BJ (cell line): ENCODE measurements around the gene KCNH5. TPM values are rescaled to one million over a fixed set of nuclear protein-coding genes. Genes with fewer than 3 reads are reported as not detected.

Experiments
- CTCF ChIA-PET: fragments of 350-600 bp; formaldehyde crosslinking; extraction: SDS; loops from one replicate; lab custom pipeline; 2021; ENCODE audit warnings: antibody characterized with exemption, inconsistent platforms; lab: Yijun Ruan, JAX
- POLR2A ChIA-PET: fragments of 300-600 bp; sonication (Branson Sonifier 250); formaldehyde crosslinking; extraction: SDS; loops from one replicate; lab custom pipeline; 2021; ENCODE audit warnings: antibody characterized with exemption; lab: Charles Lee
- DNase-seq: peaks from one replicate; pipeline ENCODE4 v3.0.0-alpha.2; 2011; ENCODE audit warnings: low read depth
- H3K27me3 ChIP-seq: 2 replicates; pipeline ENCODE4 v1.6.0; 2011; ENCODE audit warnings: low read length; ENCODE audit not compliant: control insufficient read depth, insufficient read depth
- H3K36me3 ChIP-seq: 2 replicates; pipeline ENCODE4 v1.5.1; 2011; ENCODE audit warnings: low read length; ENCODE audit not compliant: control insufficient read depth, insufficient read depth
- H3K4me3 ChIP-seq: 2 replicates; pipeline ENCODE4 v1.5.1; 2011; ENCODE audit warnings: low read depth, mild to moderate bottlenecking, control low read depth, low read length
- polyA plus RNA-seq: library from polyadenylated mRNA; depleted of rRNA; stranded (reverse); fragments of >200 nt; gene quantifications from 2 replicates; pipeline ENCODE4 v1.2.3, GENCODE V29; 2011
- TF ChIP-seq, protein P1 (sequence below): IDR thresholded peaks from 2 replicates; pipeline ENCODE4 v1.5.1; 2011; ENCODE audit warnings: low read depth, mild to moderate bottlenecking, control low read depth, inconsistent platforms, low read length, moderate library complexity; ENCODE audit not compliant: insufficient read depth

Gene KCNH5
- polyA plus RNA-seq, 1 experiment: 0.05 TPM

DNA sequence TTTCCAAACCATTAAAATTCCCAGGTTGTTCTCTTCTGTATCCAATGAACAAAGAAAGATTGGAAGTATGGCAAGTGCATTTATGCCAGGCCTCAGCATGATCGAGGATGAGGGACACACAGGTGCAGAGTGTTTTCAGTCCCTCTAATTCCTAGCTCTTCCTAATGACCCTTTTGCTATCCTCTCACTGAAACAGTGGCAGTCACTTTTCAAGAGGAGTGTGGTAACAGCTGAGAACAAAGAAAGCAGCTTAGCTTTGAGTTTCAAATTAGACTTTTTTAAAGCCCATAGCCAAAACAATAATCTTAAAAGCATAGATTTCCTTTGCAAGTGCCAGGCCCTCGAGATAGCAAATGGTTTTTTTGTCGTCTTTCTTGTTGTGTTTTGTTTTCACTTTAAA is 110.8 kb downstream of the KCNH5 start:
- DNase-seq: no peak
- ChIA-PET CTCF (no interaction called here), POLR2A (no interaction called here)
- no peaks in the 10 kb centered on the region for H3K36me3 ChIP-seq
- TF ChIP-seq, protein P1, sequence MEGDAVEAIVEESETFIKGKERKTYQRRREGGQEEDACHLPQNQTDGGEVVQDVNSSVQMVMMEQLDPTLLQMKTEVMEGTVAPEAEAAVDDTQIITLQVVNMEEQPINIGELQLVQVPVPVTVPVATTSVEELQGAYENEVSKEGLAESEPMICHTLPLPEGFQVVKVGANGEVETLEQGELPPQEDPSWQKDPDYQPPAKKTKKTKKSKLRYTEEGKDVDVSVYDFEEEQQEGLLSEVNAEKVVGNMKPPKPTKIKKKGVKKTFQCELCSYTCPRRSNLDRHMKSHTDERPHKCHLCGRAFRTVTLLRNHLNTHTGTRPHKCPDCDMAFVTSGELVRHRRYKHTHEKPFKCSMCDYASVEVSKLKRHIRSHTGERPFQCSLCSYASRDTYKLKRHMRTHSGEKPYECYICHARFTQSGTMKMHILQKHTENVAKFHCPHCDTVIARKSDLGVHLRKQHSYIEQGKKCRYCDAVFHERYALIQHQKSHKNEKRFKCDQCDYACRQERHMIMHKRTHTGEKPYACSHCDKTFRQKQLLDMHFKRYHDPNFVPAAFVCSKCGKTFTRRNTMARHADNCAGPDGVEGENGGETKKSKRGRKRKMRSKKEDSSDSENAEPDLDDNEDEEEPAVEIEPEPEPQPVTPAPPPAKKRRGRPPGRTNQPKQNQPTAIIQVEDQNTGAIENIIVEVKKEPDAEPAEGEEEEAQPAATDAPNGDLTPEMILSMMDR: no peak
- no peak overlapping the region for H3K4me3 ChIP-seq
- no peaks in the 10 kb centered on the region for H3K27me3 ChIP-seq

GRCh38 chr14:62921466-62921865 is 123.8 kb downstream of the KCNH5 start:
- DNase-seq: no peak
- ChIA-PET CTCF (interaction anchor here (0.6 to 1.2 kb wide), 3 partner anchors 14 to 714 kb away, joined by 3 read pairs; no protein-coding TSS in a partner anchor), POLR2A (no interaction called here)
- H3K36me3 ChIP-seq: no peaks in the 10 kb centered on the region
- H3K27me3 ChIP-seq: no peaks in the 10 kb centered on the region
- H3K4me3 ChIP-seq: no peak overlapping the region
- TF ChIP-seq, protein P1: no peak

GRCh38 chr14:62916551-62916950 is 128.7 kb downstream of the KCNH5 start:
- TF ChIP-seq, protein P1: no peak
- ChIA-PET POLR2A (no interaction called here), CTCF (no interaction called here)
- no peak for DNase-seq
- Histone ChIP-seq H3K4me3 (no peak overlapping the region), H3K27me3 (no peaks in the 10 kb centered on the region), H3K36me3 (no peaks in the 10 kb centered on the region)

GRCh38 chr14:62914873-62915272 is 130.4 kb downstream of the KCNH5 start:
- no peak for DNase-seq
- H3K27me3 ChIP-seq: no peaks in the 10 kb centered on the region
- H3K36me3 ChIP-seq: no peaks in the 10 kb centered on the region
- TF ChIP-seq, protein P1: no peak
- CTCF ChIA-PET: no interaction called here
- H3K4me3 ChIP-seq: no peak overlapping the region
- POLR2A ChIA-PET: no interaction called here

DNA sequence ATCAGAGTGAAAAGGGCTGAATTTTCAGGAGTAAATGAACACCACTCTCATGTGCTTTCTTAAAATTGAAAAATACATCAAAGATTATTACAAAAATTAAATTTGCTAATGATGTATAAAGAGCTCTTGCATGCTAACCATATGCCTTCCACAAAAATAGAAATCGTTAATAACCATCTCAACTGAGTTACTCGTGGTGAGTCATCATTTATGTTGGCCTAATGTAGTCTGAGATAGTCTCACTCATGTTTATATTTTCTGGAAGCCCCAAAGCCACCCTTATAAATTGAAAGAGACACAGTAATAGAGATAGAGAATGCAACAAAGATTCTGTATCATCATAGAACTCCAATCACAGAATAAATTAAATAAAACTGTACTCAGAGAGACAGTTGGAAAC is 131.2 kb downstream of the KCNH5 start:
- CTCF ChIA-PET: no interaction called here
- Histone ChIP-seq H3K4me3 (no peak overlapping the region), H3K27me3 (no peaks in the 10 kb centered on the region), H3K36me3 (no peaks in the 10 kb centered on the region)
- TF ChIP-seq, protein P1: no peak
- DNase-seq: no peak
- POLR2A ChIA-PET: no interaction called here
